Skeletal muscle satellite cell (primary cell): Measurements from ENCODE around the gene ARHGAP40.
A peak's percentile ranks its signal among the peaks of the same experiment; 100 is the strongest.

Experiments
- H3K27me3 ChIP-seq: 2 replicates; pipeline ENCODE4 v1.7.0; 2013; ENCODE audit warnings: low read length; ENCODE audit not compliant: control insufficient read depth, insufficient read depth
- H3K36me3 ChIP-seq: 2 replicates; pipeline ENCODE4 v1.7.0; 2013; ENCODE audit warnings: mild to moderate bottlenecking, control low read depth, low read length; ENCODE audit not compliant: insufficient read depth
- H3K4me1 ChIP-seq: 2 replicates; pipeline ENCODE4 v1.7.0; 2013; ENCODE audit warnings: low read length; ENCODE audit not compliant: control insufficient read depth, insufficient read depth
- H3K4me2 ChIP-seq: 2 replicates; pipeline ENCODE4 v1.7.0; 2013; ENCODE audit warnings: mild to moderate bottlenecking, low read length
- H3K4me3 ChIP-seq: 2 replicates; pipeline ENCODE4 v1.7.0; 2013; ENCODE audit warnings: low read length
- H3K9ac ChIP-seq: 2 replicates; pipeline ENCODE4 v1.7.0; 2013; ENCODE audit warnings: mild to moderate bottlenecking, low read depth, low read length, moderate library complexity
- H3K9me3 ChIP-seq: replicated peaks from 2 replicates; pipeline ENCODE4 v1.7.0; 2013; ENCODE audit warnings: mild to moderate bottlenecking, control low read depth, low read length

ARHGAP40 gene

GRCh38 chr20:38673261-38673660 lies 71.7 kb downstream of the ARHGAP40 start:
- no peaks in the 10 kb centered on the region for H3K36me3 ChIP-seq
- peaks cover 23% of the 10 kb centered on the region for H3K27me3 ChIP-seq
- peaks cover 10% of the 10 kb centered on the region for H3K4me1 ChIP-seq
- peak overlapping the region; percentile 76 for H3K9ac ChIP-seq
- peak overlapping the region; percentile 98 for H3K4me2 ChIP-seq
- H3K4me3 ChIP-seq, result peak overlapping the region; percentile 79
- no peaks in the 10 kb centered on the region for H3K9me3 ChIP-seq

GRCh38 chr20:38673725-38674091 lies 72.1 kb downstream of the ARHGAP40 start:
- Histone ChIP-seq H3K27me3 (peaks cover 26% of the 10 kb centered on the region), H3K4me1 (peaks cover 10% of the 10 kb centered on the region), H3K4me2 (peak overlapping the region; percentile 98), H3K9me3 (no peaks in the 10 kb centered on the region), H3K4me3 (peak overlapping the region; percentile 79), H3K36me3 (no peaks in the 10 kb centered on the region), H3K9ac (peak overlapping the region; percentile 76)

GRCh38 chr20:38674092-38674764 lies 72.6 kb downstream of the ARHGAP40 start:
- H3K4me1 ChIP-seq, result peaks cover 10% of the 10 kb centered on the region
- H3K4me3 ChIP-seq, result peak overlapping the region; percentile 79
- peak overlapping the region; percentile 98 for H3K4me2 ChIP-seq
- no peaks in the 10 kb centered on the region for H3K9me3 ChIP-seq
- peak overlapping the region; percentile 76 for H3K9ac ChIP-seq
- peaks cover 25% of the 10 kb centered on the region for H3K27me3 ChIP-seq
- no peaks in the 10 kb centered on the region for H3K36me3 ChIP-seq

- Histone ChIP-seq H3K27me3 (peaks cover 25% of the 10 kb centered on the region), H3K4me2 (peak overlapping the region; percentile 98), H3K36me3 (no peaks in the 10 kb centered on the region), H3K4me3 (peak overlapping the region; percentile 30), H3K9ac (no peak overlapping the region), H3K9me3 (no peaks in the 10 kb centered on the region), H3K4me1 (peaks cover 10% of the 10 kb centered on the region)
Observed at GRCh38 chr20:38674765-38675133, 73.1 kb downstream of the ARHGAP40 start.

GRCh38 chr20:38676576-38676975 lies 75.0 kb downstream of the ARHGAP40 start:
- peaks cover 20% of the 10 kb centered on the region for H3K27me3 ChIP-seq
- H3K9me3 ChIP-seq, result no peaks in the 10 kb centered on the region
- peaks cover 10% of the 10 kb centered on the region for H3K4me1 ChIP-seq
- H3K4me3 ChIP-seq, result no peak overlapping the region
- no peaks in the 10 kb centered on the region for H3K36me3 ChIP-seq
- H3K9ac ChIP-seq, result no peak overlapping the region
- no peak overlapping the region for H3K4me2 ChIP-seq

- Histone ChIP-seq H3K4me3 (no peak overlapping the region), H3K27me3 (peaks cover 11% of the 10 kb centered on the region), H3K36me3 (no peaks in the 10 kb centered on the region), H3K4me1 (no peaks in the 10 kb centered on the region), H3K4me2 (no peak overlapping the region), H3K9me3 (no peaks in the 10 kb centered on the region), H3K9ac (no peak overlapping the region)
Observed at GRCh38 chr20:38680500-38681306, 79.1 kb downstream of the ARHGAP40 start.

- H3K9ac ChIP-seq, result no peak overlapping the region
- H3K4me2 ChIP-seq, result no peak overlapping the region
- H3K27me3 ChIP-seq, result peaks cover 4% of the 10 kb centered on the region
- H3K4me3 ChIP-seq, result no peak overlapping the region
- no peaks in the 10 kb centered on the region for H3K36me3 ChIP-seq
- no peaks in the 10 kb centered on the region for H3K9me3 ChIP-seq
- no peaks in the 10 kb centered on the region for H3K4me1 ChIP-seq
Observed at GRCh38 chr20:38685271-38685670, 83.7 kb downstream of the ARHGAP40 start.

GRCh38 chr20:38685853-38686473 lies 84.4 kb downstream of the ARHGAP40 start:
- no peaks in the 10 kb centered on the region for H3K4me1 ChIP-seq
- H3K36me3 ChIP-seq, result no peaks in the 10 kb centered on the region
- no peak overlapping the region for H3K9ac ChIP-seq
- no peaks in the 10 kb centered on the region for H3K9me3 ChIP-seq
- H3K4me2 ChIP-seq, result no peak overlapping the region
- H3K4me3 ChIP-seq, result no peak overlapping the region
- H3K27me3 ChIP-seq, result peaks cover 4% of the 10 kb centered on the region

GRCh38 chr20:38692436-38693411 lies 91.1 kb downstream of the ARHGAP40 start:
- H3K27me3 ChIP-seq, result peaks cover 4% of the 10 kb centered on the region
- no peaks in the 10 kb centered on the region for H3K4me1 ChIP-seq
- no peak overlapping the region for H3K4me2 ChIP-seq
- no peak overlapping the region for H3K4me3 ChIP-seq
- H3K36me3 ChIP-seq, result no peaks in the 10 kb centered on the region
- H3K9me3 ChIP-seq, result no peaks in the 10 kb centered on the region
- H3K9ac ChIP-seq, result no peak overlapping the region

- Histone ChIP-seq H3K4me1 (no peaks in the 10 kb centered on the region), H3K9me3 (no peaks in the 10 kb centered on the region), H3K4me3 (no peak overlapping the region), H3K9ac (no peak overlapping the region), H3K4me2 (no peak overlapping the region), H3K36me3 (no peaks in the 10 kb centered on the region), H3K27me3 (peaks cover 34% of the 10 kb centered on the region)
Observed at GRCh38 chr20:38697306-38697705, 95.7 kb downstream of the ARHGAP40 start.

- H3K9ac ChIP-seq, result no peak overlapping the region
- H3K9me3 ChIP-seq, result no peaks in the 10 kb centered on the region
- H3K4me2 ChIP-seq, result no peak overlapping the region
- H3K27me3 ChIP-seq, result peaks cover 42% of the 10 kb centered on the region
- no peaks in the 10 kb centered on the region for H3K36me3 ChIP-seq
- H3K4me1 ChIP-seq, result no peaks in the 10 kb centered on the region
- H3K4me3 ChIP-seq, result no peak overlapping the region
Observed at GRCh38 chr20:38698541-38698940, 96.9 kb downstream of the ARHGAP40 start.
